GM12878 (cell line): ENCODE measurements around the gene ANK3.

Experiments used
- GABPA ChIP-seq: IDR thresholded peaks from 2 replicates; pipeline ENCODE4 v1.6.1; 2014; ENCODE audit warnings: antibody characterized with exemption, low read depth, mild to moderate bottlenecking, inconsistent platforms
- HDAC6 ChIP-seq: fragments of 200-600 bp; sonication (generic); IDR thresholded peaks from one replicate; pipeline ENCODE4 v1.8.0; 2017; ENCODE audit warnings: antibody characterized with exemption; ENCODE audit not compliant: unreplicated experiment
- MTA2 ChIP-seq: fragments of 450-650 bp; IDR thresholded peaks from 2 replicates; pipeline ENCODE4 v1.6.1; 2016; ENCODE audit warnings: low read depth, mild to moderate bottlenecking, moderate library complexity
- NFIC ChIP-seq: IDR thresholded peaks from 2 replicates; pipeline ENCODE4 v1.6.1; 2012; ENCODE audit warnings: low read depth, mild to moderate bottlenecking, inconsistent platforms, low read length, moderate library complexity
- NR2C2 ChIP-seq: IDR thresholded peaks from 2 replicates; pipeline ENCODE4 v1.6.1; 2011; ENCODE audit warnings: borderline replicate concordance, low read depth; ENCODE audit not compliant: control insufficient read depth, insufficient read length
- POLR2A ChIP-seq: IDR thresholded peaks from 2 replicates; pipeline ENCODE4 v1.6.1; 2011; ENCODE audit warnings: low read depth, mild to moderate bottlenecking, low read length
- RAD51 ChIP-seq: fragments of 450-650 bp; IDR thresholded peaks from 2 replicates; pipeline ENCODE4 v1.6.1; 2016; ENCODE audit warnings: moderate library complexity, mild to moderate bottlenecking, inconsistent platforms
- SMC3 ChIP-seq: IDR thresholded peaks from 2 replicates; pipeline ENCODE4 v1.6.1; 2011; ENCODE audit warnings: low read length, improper control_type of control experiment, borderline replicate concordance
- TF ChIP-seq, protein P1 (sequence below), 3 experiments: IDR thresholded peaks in 2 of 3; conservative IDR thresholded peaks in 1 of 3; 2 replicates each; pipeline ENCODE4 v1.5.1; 2011; ENCODE audit warnings: low read depth in 3 of 3, low read length in 3 of 3, mild to moderate bottlenecking in 3 of 3, control low read depth in 2 of 3, moderate library complexity in 2 of 3, inconsistent platforms in 1 of 3, mixed read lengths in 1 of 3; ENCODE audit not compliant: control insufficient read depth in 2 of 3, insufficient read depth in 1 of 3; ENCODE audit errors: extremely low read depth in 1 of 3

DNA sequence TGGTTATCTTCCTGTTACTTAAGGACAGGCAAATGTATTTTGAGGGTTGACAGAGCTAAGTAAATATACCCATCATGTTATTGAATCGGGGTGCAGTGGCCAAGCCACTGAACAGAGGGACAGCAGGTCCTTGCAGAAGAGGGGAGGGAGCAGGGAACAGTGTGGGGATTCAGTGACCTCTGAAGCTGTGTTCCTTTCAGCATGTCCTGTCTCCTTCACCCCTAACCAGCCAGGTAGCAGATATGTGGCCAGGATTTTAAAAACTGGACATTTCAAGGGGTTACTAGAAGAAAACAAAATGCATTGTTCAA is 12.7 kb downstream of the ANK3 start:
- TF ChIP-seq GABPA (no peak), RAD51 (no peak), NR2C2 (no peak), MTA2 (no peak), HDAC6 (no peak), NFIC (no peak), SMC3 (no peak), POLR2A (no peak)
- TF ChIP-seq, protein P1, sequence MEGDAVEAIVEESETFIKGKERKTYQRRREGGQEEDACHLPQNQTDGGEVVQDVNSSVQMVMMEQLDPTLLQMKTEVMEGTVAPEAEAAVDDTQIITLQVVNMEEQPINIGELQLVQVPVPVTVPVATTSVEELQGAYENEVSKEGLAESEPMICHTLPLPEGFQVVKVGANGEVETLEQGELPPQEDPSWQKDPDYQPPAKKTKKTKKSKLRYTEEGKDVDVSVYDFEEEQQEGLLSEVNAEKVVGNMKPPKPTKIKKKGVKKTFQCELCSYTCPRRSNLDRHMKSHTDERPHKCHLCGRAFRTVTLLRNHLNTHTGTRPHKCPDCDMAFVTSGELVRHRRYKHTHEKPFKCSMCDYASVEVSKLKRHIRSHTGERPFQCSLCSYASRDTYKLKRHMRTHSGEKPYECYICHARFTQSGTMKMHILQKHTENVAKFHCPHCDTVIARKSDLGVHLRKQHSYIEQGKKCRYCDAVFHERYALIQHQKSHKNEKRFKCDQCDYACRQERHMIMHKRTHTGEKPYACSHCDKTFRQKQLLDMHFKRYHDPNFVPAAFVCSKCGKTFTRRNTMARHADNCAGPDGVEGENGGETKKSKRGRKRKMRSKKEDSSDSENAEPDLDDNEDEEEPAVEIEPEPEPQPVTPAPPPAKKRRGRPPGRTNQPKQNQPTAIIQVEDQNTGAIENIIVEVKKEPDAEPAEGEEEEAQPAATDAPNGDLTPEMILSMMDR (IDR thresholded peaks at IDR 0.05 in 2 of 3, conservative IDR thresholded peaks at IDR 0.05 in 1 of 3; ENCODE audit: control insufficient read depth in 2 of 3, extremely low read depth in 1 of 3, insufficient read depth in 1 of 3, low read depth in 3 of 3, low read length in 3 of 3) = no peak
